SH-SY5Y (cell line): Measurements from ENCODE around the gene LANCL1.

Source experiments
- GATA2 ChIP-seq: IDR thresholded peaks from 2 replicates; pipeline ENCODE4 v1.6.1; 2011; ENCODE audit warnings: mild to moderate bottlenecking, low read depth, low read length
- GATA3 ChIP-seq: IDR thresholded peaks from 2 replicates; pipeline ENCODE4 v1.6.1; 2011; ENCODE audit warnings: low read depth, mild to moderate bottlenecking, low read length, moderate library complexity

DNA sequence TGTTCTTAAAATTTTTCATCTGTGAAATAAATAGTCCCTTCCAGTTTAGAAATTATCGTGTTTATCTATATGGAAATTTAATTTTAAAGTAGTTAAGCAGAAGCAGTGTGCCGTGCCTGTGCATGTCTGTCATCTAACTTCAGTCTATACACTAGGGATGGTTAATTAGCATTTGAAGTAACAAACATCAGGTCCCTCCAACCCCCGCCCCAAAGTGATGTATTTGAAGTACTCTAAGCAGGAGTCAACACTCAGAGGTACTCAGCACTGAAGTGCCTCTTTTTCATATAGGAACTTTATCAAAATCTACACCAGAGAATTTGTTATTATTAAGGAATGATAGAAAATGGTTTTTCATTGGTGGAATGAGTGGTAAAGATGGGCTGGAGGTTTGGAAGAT lies 33.0 kb downstream of the LANCL1 start:
- TF ChIP-seq GATA2, result no peak
- TF ChIP-seq GATA3, result no peak
